ENCODE data around the gene CTSL.

The CTSL gene

GRCh38 chr9:87718852-87719612 lies 6.9 kb upstream of the CTSL start:
- H3K27ac ChIP-seq (ENCODE audit: low read depth, low read length) = no peak overlapping the region
- no peaks in the 10 kb centered on the region for H3F3A ChIP-seq (ENCODE audit: insufficient read depth)
- no peak overlapping the region for H2AFZ ChIP-seq (ENCODE audit: low read depth, low read length, severe bottlenecking)
- no peaks in the 10 kb centered on the region for H3K9me2 ChIP-seq (replicated peaks; ENCODE audit: insufficient read depth, low read length)
- no peaks in the 10 kb centered on the region for H3K27me3 ChIP-seq (ENCODE audit: low read length)
- no peak overlapping the region for H3K4me2 ChIP-seq (ENCODE audit: low read depth, low read length, poor library complexity, severe bottlenecking)
- no peaks in the 10 kb centered on the region for H3K79me2 ChIP-seq (ENCODE audit: insufficient read depth, low read length)
- H3K36me3 ChIP-seq (ENCODE audit: low read length) = no peaks in the 10 kb centered on the region
- no peak overlapping the region for H3K9ac ChIP-seq (ENCODE audit: low read length)
- no peak overlapping the region for H3K4me3 ChIP-seq (ENCODE audit: insufficient read depth, low read length, poor library complexity, severe bottlenecking)
- H4K20me1 ChIP-seq (ENCODE audit: low read depth, low read length) = no peaks in the 10 kb centered on the region
- TF ChIP-seq EZH2phosphoT487 (conservative IDR thresholded peaks at IDR 0.05; ENCODE audit: low read length) (no peak), CTCF (IDR thresholded peaks at IDR 0.05; ENCODE audit: insufficient read depth, low read length, poor library complexity, severe bottlenecking) (no peak)
- H3K9me3 ChIP-seq (ENCODE audit: insufficient read depth, low read length) = no peaks in the 10 kb centered on the region

- Histone ChIP-seq H3K79me2 (ENCODE audit: insufficient read depth, low read length) (no peaks in the 10 kb centered on the region), H3K36me3 (ENCODE audit: low read length) (no peaks in the 10 kb centered on the region), H3K9ac (ENCODE audit: low read length) (no peak overlapping the region), H3K27me3 (ENCODE audit: low read length) (no peaks in the 10 kb centered on the region), H3K9me2 (replicated peaks; ENCODE audit: insufficient read depth, low read length) (no peaks in the 10 kb centered on the region), H3F3A (ENCODE audit: insufficient read depth) (no peaks in the 10 kb centered on the region), H3K9me3 (ENCODE audit: insufficient read depth, low read length) (no peaks in the 10 kb centered on the region), H4K20me1 (ENCODE audit: low read depth, low read length) (no peaks in the 10 kb centered on the region), H3K4me2 (ENCODE audit: low read depth, low read length, poor library complexity, severe bottlenecking) (no peak overlapping the region), H3K27ac (ENCODE audit: low read depth, low read length) (no peak overlapping the region), H3K4me3 (ENCODE audit: insufficient read depth, low read length, poor library complexity, severe bottlenecking) (no peak overlapping the region), H2AFZ (ENCODE audit: low read depth, low read length, severe bottlenecking) (no peak overlapping the region)
- TF ChIP-seq EZH2phosphoT487 (conservative IDR thresholded peaks at IDR 0.05; ENCODE audit: low read length) = no peak
- no peak for TF ChIP-seq CTCF (IDR thresholded peaks at IDR 0.05; ENCODE audit: insufficient read depth, low read length, poor library complexity, severe bottlenecking)
Observed at GRCh38 chr9:87720173-87720572, 5.7 kb upstream of the CTSL start.

GRCh38 chr9:87722393-87723088 lies 3.4 kb upstream of the CTSL start:
- no peaks in the 10 kb centered on the region for H3K9me2 ChIP-seq (replicated peaks; ENCODE audit: insufficient read depth, low read length)
- no peak overlapping the region for H3K9ac ChIP-seq (ENCODE audit: low read length)
- no peaks in the 10 kb centered on the region for H4K20me1 ChIP-seq (ENCODE audit: low read depth, low read length)
- H3K4me3 ChIP-seq (ENCODE audit: insufficient read depth, low read length, poor library complexity, severe bottlenecking) = no peak overlapping the region
- TF ChIP-seq EZH2phosphoT487 (conservative IDR thresholded peaks at IDR 0.05; ENCODE audit: low read length) (no peak), CTCF (IDR thresholded peaks at IDR 0.05; ENCODE audit: insufficient read depth, low read length, poor library complexity, severe bottlenecking) (no peak)
- H3K4me2 ChIP-seq (ENCODE audit: low read depth, low read length, poor library complexity, severe bottlenecking) = no peak overlapping the region
- no peak overlapping the region for H2AFZ ChIP-seq (ENCODE audit: low read depth, low read length, severe bottlenecking)
- no peaks in the 10 kb centered on the region for H3K79me2 ChIP-seq (ENCODE audit: insufficient read depth, low read length)
- H3K27me3 ChIP-seq (ENCODE audit: low read length) = no peaks in the 10 kb centered on the region
- H3F3A ChIP-seq (ENCODE audit: insufficient read depth) = no peaks in the 10 kb centered on the region
- H3K36me3 ChIP-seq (ENCODE audit: low read length) = no peaks in the 10 kb centered on the region
- H3K27ac ChIP-seq (ENCODE audit: low read depth, low read length) = no peak overlapping the region
- no peaks in the 10 kb centered on the region for H3K9me3 ChIP-seq (ENCODE audit: insufficient read depth, low read length)
